ENCODE measurements around the gene TMEM115. TPM values are rescaled to one million over a fixed set of nuclear protein-coding genes. Genes with fewer than 3 reads are reported as not detected.

Gene TMEM115
- total and polyA plus RNA-seq, 2 of the 13 experiments (the other 11 are each of a cell fraction or from before 2014, with no cell fraction given) = 22.1 to 30.7 TPM

GRCh38 chr3:50321336-50322114, 37.8 kb downstream of the TMEM115 start (continued):
- TF ChIP-seq ZNF597 (CRISPR knock-in tag; IDR thresholded peaks at IDR 0.05) (no peak), CEBPB (IDR thresholded peaks at IDR 0.05; ENCODE audit: borderline replicate concordance, low read depth, low read length) (no peak), MATR3 (CRISPR knock-in tag; IDR thresholded peaks at IDR 0.05) (no peak), ZNF143 (CRISPR knock-in tag; IDR thresholded peaks at IDR 0.05) (peak; percentile 6; the same call in 1 of the 2 replicates), ZNF318 (CRISPR knock-in tag; IDR thresholded peaks at IDR 0.05) (no peak), MTF2 (CRISPR knock-in tag; IDR thresholded peaks at IDR 0.05; ENCODE audit: borderline replicate concordance) (no peak), ZNF414 (CRISPR knock-in tag; IDR thresholded peaks at IDR 0.05) (no peak), POLR2G (IDR thresholded peaks at IDR 0.05; ENCODE audit: low read depth, low read length) (peak; percentile 68), MAZ (IDR thresholded peaks at IDR 0.05; ENCODE audit: borderline replicate concordance, low read depth, low read length) (peak; percentile 86; the same call in 1 of the 2 replicates), MAZ (CRISPR knock-in tag; IDR thresholded peaks at IDR 0.05; ENCODE audit: low read depth) (peak; percentile 41; the same call in 1 of the 2 replicates), ZFYVE20 (CRISPR knock-in tag; IDR thresholded peaks at IDR 0.05; ENCODE audit: borderline replicate concordance, low read depth) (peak; percentile 57; the same call in 1 of the 2 replicates), BCLAF1 (IDR thresholded peaks at IDR 0.05) (no peak), FUBP1 (CRISPR knock-in tag; IDR thresholded peaks at IDR 0.05; ENCODE audit: borderline replicate concordance) (no peak)

Data from HepG2 (cell line).